Body of pancreas (tissue), 4 donors: ENCODE measurements around the gene C1QTNF3.

Experiments
- POLR2A ChIP-seq, 3 donors: fragments of 450-650 bp; IDR thresholded peaks; one replicate each; pipeline ENCODE4 v1.6.1; 2016; ENCODE audit warnings: antibody characterized with exemption in 3 of 3, mild to moderate bottlenecking in 2 of 3
- TF ChIP-seq, protein P1 (sequence below), 7 experiments: fragments of 450-650 bp in 4 of 7; fragments of 200-600 bp in 3 of 7; sonication (generic) in 3 of 7; IDR thresholded peaks; one replicate each; pipeline ENCODE4 v1.5.1; 2016 to 2019; ENCODE audit warnings: antibody characterized with exemption in 7 of 7

DNA sequence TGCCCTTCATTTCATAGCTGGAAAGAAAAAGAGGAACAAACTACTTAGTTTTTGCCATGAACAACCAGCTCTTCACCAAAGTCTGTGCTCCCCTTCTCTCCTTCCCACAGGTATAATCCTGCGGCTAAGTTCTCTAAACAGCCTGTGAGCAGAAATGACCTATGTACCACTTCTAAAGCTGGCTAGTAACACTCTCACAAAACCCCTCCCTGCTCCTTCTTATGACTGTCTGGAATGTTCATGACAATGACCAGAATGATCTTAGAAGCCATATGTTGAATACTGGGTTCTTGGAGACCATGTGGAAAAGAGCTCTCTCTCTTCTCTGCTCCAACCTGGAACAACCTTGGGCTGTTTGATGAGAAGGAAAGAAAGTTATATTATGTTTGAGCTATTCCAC, 22.3 kb downstream of the C1QTNF3 start:
- TF ChIP-seq, protein P1, sequence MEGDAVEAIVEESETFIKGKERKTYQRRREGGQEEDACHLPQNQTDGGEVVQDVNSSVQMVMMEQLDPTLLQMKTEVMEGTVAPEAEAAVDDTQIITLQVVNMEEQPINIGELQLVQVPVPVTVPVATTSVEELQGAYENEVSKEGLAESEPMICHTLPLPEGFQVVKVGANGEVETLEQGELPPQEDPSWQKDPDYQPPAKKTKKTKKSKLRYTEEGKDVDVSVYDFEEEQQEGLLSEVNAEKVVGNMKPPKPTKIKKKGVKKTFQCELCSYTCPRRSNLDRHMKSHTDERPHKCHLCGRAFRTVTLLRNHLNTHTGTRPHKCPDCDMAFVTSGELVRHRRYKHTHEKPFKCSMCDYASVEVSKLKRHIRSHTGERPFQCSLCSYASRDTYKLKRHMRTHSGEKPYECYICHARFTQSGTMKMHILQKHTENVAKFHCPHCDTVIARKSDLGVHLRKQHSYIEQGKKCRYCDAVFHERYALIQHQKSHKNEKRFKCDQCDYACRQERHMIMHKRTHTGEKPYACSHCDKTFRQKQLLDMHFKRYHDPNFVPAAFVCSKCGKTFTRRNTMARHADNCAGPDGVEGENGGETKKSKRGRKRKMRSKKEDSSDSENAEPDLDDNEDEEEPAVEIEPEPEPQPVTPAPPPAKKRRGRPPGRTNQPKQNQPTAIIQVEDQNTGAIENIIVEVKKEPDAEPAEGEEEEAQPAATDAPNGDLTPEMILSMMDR (IDR thresholded peaks at IDR 0.05): no peak
- TF ChIP-seq POLR2A (IDR thresholded peaks at IDR 0.05): no peak
